ENCODE measurements around the gene TRMT112.

Gene TRMT112

DNA sequence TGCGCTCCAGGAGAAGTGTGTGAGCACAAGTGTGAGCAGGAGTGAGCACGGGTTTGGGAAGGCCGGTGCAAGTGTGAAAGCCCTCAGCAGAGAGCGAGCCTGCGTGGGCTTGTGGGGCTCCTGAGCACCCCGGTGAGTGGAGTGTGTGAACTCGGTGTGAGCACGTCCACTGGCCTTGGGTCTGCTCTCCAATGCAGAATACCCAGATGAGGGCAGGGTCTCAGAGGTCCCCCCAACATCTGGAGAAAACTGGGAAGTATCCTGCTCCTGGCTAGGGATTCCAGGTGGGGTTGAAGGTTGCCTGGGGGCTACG, 10.8 kb downstream of the TRMT112 start:
- TF ChIP-seq, protein P1, sequence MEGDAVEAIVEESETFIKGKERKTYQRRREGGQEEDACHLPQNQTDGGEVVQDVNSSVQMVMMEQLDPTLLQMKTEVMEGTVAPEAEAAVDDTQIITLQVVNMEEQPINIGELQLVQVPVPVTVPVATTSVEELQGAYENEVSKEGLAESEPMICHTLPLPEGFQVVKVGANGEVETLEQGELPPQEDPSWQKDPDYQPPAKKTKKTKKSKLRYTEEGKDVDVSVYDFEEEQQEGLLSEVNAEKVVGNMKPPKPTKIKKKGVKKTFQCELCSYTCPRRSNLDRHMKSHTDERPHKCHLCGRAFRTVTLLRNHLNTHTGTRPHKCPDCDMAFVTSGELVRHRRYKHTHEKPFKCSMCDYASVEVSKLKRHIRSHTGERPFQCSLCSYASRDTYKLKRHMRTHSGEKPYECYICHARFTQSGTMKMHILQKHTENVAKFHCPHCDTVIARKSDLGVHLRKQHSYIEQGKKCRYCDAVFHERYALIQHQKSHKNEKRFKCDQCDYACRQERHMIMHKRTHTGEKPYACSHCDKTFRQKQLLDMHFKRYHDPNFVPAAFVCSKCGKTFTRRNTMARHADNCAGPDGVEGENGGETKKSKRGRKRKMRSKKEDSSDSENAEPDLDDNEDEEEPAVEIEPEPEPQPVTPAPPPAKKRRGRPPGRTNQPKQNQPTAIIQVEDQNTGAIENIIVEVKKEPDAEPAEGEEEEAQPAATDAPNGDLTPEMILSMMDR (IDR thresholded peaks at IDR 0.05; ENCODE audit: low read depth, low read length): no peak
- no peak for DNase-seq (ENCODE audit: low read depth in 2 of 2)
- H3K4me3 ChIP-seq (replicated peaks in 1 of 2; ENCODE audit: low read depth in 2 of 2, low read length in 2 of 2): peak overlapping the region; percentile 71 to 84

DNA sequence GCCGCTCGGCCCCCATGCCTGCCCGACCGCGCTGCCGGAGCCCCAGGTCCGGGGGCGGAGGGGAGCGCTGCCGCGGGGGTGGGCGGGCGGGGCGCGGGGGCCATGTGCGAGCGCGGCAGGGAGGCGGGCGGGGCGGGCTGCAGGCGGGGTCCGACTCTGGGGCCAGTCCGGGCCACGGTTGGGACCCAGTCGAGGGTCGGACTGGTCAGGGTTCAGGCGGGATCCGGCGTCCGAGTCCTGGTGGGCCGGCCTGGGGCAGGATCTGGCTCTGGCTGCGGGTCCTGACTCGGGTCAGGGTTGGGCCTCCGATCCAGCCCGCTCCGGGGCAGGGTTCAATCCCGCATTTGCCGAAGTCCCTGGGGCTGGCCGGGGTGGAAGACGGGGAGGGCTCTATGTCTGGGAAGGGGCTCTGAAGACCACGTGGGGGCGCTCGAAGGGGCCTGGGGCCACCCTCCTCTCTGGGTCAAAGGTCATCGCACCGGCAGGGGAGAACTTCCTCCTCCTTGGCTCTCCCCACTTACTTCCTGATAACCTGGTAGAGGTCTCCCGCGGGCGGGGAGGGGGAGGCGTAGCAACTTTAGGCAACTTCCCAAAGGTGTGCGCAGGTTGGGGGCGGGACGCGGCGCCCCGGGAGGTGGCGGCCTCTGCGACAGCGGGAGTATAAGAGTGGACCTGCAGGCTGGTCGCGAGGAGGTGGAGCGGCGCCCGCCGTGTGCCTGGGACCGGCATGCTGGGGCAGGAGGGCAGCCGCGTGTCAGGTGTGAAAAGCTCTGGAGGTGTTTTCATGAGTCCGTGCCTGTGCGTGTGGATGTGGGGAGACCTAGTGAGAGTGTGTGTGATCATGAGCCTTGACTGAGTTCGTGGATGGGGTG, 11.4 kb downstream of the TRMT112 start:
- TF ChIP-seq, protein P1 (IDR thresholded peaks at IDR 0.05; ENCODE audit: low read depth, low read length): no peak
- DNase-seq (ENCODE audit: low read depth in 2 of 2): peak; percentile 45 to 46
- H3K4me3 ChIP-seq (replicated peaks in 1 of 2; ENCODE audit: low read depth in 2 of 2, low read length in 2 of 2): peak overlapping the region; percentile 71 to 84

DNA sequence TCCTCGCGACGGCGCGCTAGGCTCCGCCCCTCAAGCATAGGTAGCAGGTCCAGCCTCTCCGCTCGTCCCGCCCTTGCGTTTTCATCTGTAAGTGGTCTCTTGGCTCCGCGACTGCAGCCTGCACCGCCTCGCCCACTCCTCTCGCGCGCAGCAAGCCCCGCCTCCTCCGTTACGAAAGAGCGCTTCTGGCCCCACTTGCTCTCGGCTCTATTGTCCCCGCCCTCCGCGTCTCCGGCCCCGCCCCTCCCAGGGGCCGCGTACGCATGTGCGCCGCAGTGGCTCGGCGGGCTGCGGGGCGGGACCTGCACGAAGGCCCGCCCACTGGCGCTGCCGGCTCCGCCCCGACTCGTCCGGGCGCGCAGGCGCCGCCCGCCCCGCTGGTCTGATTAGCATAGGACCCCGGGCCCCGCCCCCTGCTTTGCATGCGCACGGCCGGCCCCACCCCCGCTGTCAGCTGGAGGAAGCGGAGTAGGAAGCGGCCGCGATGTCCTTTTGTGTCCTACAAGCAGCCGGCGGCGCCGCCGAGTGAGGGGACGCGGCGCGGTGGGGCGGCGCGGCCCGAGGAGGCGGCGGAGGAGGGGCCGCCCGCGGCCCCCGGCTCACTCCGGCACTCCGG, 12.2 kb downstream of the TRMT112 start, which contains the start of gene ESRRA:
TSS of gene ESRRA (plus strand) at position 450 of the 616 bp plus-strand sequence. CDS start 1,656 bp downstream, outside the sequence.
- DNase-seq (ENCODE audit: low read depth in 2 of 2): peak; percentile 97 to 99
- TF ChIP-seq, protein P1 (IDR thresholded peaks at IDR 0.05; ENCODE audit: low read depth, low read length): no peak
- peak within 1 kb of the TSS; percentile 71 to 84 for H3K4me3 ChIP-seq (replicated peaks in 1 of 2; ENCODE audit: low read depth in 2 of 2, low read length in 2 of 2)

DNA sequence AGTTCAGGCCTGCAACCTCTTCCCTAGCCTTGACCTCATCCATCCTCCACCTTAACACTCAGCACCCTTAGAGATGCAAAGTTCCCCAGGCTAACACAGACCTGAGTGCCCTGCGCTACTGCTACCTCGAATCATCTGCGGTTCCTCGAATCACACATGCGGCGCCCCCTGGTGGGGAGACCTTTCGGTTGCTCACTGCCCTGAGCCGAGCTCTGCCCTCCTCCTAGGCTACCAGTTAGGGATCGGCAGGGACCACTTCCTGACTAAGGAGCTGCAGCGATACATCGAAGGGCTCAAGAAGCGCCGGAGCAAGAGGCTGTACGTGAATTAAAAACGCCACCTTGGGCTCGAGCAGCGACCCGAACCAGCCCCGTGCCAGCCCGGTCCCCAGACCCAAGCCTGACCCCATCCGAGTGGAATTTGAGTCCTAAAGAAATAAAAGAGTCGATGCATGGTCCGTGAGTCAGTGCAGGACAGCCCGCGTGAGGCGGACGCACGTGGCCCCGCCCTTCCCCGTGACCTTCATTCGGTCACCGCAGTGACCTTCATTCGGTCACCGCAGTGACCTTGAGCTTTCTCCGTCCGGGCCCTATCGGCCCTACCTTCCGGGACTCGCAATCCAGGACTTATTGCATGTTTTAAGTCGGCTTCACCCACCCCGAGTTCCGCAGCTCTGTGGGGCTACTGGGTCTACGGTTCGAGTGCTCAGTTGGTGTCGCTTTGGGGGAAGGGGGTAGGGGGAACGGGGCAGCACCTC, 12.9 kb downstream of the TRMT112 start:
- H3K4me3 ChIP-seq (replicated peaks in 1 of 2; ENCODE audit: low read depth in 2 of 2, low read length in 2 of 2): peak overlapping the region; percentile 57 to 63
- peak; percentile 93 for DNase-seq (ENCODE audit: low read depth in 2 of 2)
- TF ChIP-seq, protein P1 (IDR thresholded peaks at IDR 0.05; ENCODE audit: low read depth, low read length): peak; percentile 81

DNA sequence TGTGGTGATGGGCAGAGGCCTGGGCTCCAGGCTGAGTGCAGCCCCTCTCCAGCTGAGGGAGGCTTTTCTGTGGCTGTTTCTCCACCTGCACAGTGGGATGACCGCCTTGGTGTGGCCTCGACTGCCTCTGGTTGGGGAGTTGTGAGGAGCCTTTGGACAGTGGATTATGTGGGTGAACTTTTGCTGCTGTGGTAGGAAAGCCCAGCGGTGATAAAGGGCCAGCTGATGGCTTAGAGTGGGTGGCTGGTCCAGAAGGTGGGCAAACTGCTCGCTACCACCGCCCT, 13.4 kb downstream of the TRMT112 start:
- DNase-seq (ENCODE audit: low read depth in 2 of 2): no peak
- H3K4me3 ChIP-seq (replicated peaks in 1 of 2; ENCODE audit: low read depth in 2 of 2, low read length in 2 of 2): peak overlapping the region; percentile 57 to 63
- TF ChIP-seq, protein P1 (IDR thresholded peaks at IDR 0.05; ENCODE audit: low read depth, low read length): no peak

DNA sequence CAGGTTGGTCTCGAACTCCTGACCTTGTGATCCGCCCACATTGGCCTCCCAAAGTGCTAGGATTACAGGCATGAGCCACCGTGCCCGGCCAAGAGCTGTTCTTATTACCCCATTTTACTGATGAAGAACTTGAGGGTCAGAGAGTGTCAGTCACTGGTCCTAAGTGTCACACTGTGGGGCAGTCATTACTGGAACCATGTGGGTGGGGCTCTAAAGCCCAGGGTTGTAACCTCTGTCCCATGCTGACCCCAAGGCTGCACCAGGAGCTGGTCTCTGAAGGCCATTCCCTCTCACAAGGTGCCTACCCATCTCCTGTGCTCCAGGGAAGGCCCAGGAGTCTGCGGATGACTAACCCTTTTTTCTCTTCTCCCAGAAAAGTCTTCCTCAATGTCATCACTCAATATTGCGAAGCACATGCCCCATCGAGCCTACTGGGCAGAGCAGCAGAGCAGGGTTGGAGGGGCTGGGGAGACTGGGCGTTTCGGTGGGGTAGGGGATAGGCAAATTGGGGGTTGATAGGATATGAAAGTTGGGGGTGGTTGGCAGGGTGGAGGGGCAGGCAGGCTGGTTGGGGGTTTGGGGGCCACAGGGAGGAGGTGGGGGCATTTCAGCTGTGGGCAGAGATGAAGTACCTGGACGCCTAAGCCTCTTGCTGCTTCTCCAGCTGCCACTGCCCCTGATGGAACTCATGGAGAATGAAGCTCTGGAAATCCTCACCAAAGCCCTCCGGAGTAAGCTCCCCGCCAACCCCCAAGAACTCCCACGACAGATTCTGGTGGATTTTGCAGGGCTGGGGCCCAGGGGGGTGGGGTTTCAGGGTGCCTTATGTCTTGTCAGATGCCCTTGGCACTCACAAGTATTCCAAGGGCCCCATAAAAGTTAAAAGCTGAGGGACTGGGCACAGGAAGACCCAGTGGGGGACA, 14.0 kb downstream of the TRMT112 start:
- TF ChIP-seq, protein P1 (IDR thresholded peaks at IDR 0.05; ENCODE audit: low read depth, low read length): no peak
- no peak for DNase-seq (ENCODE audit: low read depth in 2 of 2)
- no peak overlapping the region for H3K4me3 ChIP-seq (replicated peaks in 1 of 2; ENCODE audit: low read depth in 2 of 2, low read length in 2 of 2)
